Activated naive CD4-positive, alpha-beta T cell treated with Interleukin-2 at 50 U/mL for 16 hours (primary cell): ENCODE measurements around the gene R3HCC1L.

Experiments used
- DNase-seq: peaks from one replicate; pipeline ENCODE4 v3.0.0-alpha.2; 2020

R3HCC1L gene

GRCh38 chr10:98292971-98293370 is 158.5 kb downstream of the R3HCC1L start:
- no peak for DNase-seq

- DNase-seq, result no peak
Observed at GRCh38 chr10:98293550-98294269, 159.3 kb downstream of the R3HCC1L start.

- no peak for DNase-seq
Observed at GRCh38 chr10:98294270-98294627, 159.8 kb downstream of the R3HCC1L start.
